NCI-H1694 treated with DMSO at 0.1 percent for 48 hours (cell line): ENCODE data around the gene MAML3.

Source experiments
- DNase-seq: peaks from one replicate; lab custom pipeline; 2025; lab: John Stamatoyannopoulos, UW

MAML3 gene

DNA sequence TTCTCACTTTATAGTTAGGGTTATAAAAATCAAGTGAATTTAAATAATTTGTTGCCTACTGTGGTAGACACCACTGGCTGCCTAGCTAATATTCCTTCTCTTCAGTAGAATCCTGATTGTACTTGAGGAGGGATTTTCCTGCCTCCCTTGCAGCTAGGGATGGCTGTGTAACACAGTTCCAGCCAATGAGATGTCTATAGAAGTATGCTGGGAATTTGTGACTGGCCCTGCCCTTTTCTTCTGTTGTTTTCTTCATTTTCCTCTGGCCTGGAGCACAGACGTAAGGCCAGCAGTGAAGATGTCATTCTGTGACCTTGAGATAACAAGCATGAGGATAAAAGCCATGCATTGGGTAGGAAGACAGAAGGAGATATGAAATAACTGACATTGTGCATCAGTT is 343.3 kb downstream of the MAML3 start:
- no peak for DNase-seq

DNA sequence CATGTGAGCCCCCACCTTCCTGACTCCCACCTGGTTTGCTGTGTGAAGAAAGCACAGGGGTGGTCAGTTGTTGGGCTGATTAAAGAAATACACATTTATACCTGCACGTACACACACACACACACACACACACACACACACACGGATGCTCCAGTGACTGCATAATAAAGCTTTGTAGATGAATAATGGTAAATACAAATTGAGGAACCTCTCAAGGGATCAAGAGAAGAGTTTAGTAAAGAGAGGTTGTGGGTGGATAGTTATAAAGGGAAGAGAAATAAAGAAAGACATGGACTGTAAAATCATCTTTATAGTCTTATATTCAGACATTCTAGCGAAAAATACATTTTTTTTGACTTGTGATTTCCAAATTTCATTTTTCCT is 344.2 kb downstream of the MAML3 start:
- DNase-seq: no peak

DNA sequence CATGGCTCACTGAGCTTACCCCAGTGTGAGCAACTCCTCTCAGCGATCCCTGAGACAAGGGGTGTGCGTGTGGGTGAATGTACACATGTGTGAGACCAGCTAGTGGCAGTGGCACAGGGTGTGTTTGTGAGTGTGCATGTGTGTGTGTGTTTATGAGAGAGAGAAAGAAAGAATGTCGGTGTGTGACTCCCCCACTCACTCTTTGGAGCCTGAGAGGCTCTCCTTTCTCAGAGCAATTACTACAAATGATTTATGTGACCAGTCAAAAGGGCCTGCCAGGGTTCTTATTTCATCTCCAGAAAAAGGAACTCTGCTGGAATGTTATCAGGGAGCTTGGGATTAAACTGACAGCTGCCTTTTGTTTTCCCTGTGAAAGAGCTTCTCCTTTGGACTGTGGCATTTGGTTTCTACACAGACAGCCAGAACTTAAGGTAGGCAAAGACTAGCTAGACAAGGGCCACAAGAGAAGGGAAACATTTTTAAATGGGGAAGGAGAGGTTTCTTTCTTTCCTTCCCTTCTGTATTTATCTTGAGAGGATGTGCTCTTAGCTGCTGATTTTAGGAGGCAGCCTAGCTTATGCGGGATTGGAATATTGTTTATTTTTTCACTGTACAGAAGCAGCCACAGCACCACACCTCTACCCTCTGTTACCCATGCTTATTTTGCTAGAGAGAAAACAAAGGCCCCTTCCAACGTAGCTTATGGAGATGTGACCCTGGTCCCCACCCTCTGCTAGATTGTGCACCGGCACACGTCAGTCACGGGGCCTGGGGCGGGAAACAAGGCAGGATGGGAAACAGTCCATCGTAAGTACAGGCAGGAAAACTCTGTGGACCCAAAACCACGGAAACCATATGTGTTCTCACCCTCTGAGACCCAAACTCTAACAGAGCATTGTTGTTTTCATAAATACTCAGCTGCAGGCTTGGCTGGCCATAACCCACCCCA is 344.9 kb downstream of the MAML3 start:
- no peak for DNase-seq

DNA sequence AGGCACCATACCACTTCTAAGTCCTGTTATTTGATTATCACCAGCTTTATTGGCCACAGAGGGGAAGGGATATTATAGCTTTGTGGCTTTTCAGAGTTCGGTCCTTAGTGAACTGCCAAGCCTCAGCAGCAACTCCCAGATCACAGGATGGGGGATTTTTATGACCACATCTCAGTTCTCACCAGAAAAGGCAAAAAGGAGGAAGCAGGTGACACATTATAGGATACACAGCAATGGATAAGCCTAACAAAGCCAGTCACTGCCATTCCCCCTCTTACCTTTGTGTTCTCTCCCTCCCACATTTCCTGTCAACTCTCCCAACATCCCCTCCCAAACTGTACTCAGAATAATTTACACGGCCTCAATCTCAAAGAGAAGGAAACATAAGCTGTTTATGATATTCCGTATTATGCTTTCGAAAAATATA is 345.6 kb downstream of the MAML3 start:
- DNase-seq: no peak

DNA sequence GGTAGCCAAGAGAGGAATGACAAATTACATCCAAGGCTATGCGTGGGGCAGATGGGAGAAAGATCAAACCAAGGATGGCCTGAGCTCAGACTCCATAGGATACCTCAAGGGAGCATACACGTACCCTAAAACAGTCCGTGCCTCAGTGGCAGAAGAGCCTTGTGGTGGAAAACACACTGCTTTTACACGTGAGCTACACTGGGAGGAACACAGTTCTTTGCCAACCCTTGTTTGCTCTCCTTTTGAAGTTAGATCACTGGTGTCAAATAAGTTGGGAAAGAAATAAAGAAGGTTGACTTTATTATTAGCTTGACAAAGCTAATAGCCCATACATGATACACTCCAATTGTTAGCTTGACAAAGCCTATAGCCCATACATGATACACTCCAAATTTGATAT is 346.5 kb downstream of the MAML3 start:
- no peak for DNase-seq

DNA sequence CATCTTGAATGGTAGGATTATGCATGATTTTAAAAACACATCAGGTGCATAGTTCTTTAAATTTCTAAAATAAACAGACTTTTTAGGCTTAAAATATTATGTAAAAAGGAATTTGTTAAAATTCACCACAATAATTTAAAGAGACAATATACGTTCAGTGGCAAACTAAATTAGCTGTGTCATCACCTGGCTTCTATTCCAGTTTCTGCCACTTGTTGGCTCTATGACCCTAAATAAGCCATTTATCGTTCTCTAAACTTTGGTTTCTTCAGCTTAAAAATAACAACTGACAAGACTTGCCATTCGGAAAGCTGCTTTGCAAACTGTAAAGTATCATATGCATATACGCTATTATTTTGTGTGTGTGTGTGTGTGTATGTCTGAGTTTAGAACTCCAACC is 347.1 kb downstream of the MAML3 start:
- DNase-seq: no peak

DNA sequence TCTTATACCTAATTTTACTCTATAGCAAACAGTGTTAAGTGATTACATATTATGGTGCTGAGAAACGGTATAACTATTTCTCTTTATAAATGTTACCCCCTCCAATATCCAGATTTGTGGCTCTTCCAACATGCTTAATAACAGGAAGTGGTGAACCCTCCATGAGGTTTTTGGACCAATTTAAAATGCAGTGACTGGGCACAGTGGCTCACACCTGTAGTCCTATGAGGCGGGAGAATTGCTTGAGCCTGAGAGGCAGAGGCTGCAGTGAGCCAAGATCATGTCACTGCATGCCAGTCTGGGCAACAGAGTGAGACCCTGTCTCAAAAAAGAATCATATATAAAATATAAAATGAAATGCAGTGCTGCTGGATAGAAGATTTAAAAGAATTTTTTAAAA is 351.1 kb downstream of the MAML3 start:
- no peak for DNase-seq

DNA sequence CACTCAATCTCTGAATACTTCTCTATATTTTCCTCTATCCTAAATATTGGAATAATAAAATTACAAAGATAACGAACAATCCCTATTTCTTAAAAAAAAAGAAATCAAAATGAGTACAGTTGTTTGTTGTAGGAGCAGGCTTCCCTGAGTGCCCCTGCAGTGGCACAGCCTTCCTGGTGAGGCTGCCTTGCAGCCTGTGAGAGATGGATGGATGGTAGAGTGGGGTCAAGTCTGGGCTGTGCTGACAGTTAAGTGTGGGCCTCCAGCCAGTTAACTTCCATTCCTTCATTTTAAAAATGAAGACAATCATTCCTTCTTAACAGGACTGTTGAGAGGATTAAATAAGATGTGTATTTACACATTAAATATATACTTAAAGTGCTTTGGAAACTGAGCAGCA is 351.5 kb downstream of the MAML3 start:
- no peak for DNase-seq

DNA sequence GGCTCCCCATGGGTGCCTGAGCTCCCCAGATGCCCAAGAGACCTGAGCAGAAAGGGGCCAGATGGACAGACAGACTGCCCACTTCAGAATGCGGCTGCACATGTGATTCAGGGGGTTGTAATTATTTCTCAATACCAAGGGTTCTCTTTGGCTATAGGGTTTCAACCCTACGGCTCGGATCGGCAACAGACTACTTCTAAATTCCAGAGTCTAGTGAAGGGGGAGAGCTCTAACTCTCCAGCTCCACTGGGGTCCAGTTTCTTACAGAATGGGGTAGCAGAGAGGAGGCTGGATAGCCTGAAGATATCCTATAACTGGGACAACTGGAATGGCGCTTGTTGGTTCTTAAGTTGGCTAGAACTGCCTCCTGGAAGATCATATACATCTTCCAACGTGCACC is 352.1 kb downstream of the MAML3 start:
- DNase-seq: no peak

DNA sequence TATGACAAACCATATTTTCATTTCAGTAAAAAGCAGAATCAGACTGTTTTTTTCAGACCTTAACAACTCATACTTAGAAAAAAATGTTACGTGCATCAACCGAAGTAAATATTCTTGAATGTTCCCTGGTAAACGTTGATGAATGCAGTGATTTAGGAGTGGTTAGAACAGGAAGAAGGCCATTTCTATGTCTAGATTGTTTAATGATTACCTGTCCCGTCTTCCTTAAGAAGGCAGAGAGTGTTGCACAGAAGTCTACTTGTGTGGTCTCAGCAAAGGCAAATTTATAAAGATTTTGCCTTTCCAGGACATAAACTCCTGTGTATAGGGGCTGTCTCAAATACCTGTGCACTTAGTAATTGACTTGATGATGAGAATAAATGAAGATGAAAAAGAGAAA is 353.9 kb downstream of the MAML3 start:
- no peak for DNase-seq

DNA sequence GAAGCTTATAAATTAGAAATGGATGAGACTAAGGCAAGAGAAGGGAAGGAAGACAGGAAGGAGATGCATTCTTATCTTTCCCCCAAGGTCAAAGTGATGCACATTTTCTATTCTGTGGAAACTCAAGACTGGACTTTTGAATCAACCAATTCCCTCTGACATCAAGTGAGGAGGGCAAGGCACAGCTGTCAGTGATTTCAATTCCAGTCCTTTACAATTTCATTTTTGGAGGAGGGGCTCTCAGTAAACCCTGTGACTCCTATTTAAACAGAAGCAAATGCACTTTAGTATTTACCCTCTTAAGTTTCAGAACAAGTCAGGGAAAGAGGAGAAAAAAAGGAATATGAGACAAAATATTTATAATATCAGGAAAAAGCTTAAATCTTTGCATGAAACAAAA is 354.4 kb downstream of the MAML3 start:
- DNase-seq: no peak

DNA sequence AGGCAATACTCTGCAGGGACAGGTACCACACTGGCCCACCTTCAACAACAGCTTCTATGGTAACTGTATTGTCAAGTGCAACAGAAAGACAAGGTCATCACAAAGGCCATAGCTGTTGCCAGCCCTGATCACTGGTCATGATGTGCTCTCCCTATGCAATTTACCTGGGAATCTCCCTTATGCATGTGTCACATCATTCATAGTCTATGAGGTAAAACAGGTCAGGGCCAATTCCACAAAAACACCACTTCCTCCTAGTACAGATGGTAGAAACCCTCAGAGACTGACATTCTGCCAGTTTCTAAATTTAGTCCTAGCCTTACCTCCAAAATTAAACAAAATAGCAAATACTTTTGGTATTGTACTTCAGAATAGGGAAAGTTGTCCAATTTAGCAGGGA is 355.5 kb downstream of the MAML3 start:
- no peak for DNase-seq

DNA sequence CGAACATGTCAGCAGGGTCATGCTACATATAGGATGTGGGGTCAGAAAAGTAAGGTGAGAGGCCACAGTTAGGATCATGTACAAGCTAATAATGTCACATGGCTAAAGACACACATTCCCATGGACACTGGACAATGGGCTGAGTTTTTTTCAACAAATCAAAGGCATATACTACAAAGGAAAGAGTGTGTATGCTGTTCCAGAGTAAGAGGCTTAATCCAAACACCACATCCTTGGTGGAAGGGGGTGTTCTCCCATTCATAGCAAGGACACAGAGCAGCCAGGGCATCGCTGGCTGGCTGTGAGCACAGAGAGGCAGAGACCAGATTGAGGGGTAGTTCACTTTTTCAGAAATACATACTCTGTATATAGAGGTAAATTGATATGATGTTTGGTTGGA is 356.7 kb downstream of the MAML3 start:
- DNase-seq: no peak

DNA sequence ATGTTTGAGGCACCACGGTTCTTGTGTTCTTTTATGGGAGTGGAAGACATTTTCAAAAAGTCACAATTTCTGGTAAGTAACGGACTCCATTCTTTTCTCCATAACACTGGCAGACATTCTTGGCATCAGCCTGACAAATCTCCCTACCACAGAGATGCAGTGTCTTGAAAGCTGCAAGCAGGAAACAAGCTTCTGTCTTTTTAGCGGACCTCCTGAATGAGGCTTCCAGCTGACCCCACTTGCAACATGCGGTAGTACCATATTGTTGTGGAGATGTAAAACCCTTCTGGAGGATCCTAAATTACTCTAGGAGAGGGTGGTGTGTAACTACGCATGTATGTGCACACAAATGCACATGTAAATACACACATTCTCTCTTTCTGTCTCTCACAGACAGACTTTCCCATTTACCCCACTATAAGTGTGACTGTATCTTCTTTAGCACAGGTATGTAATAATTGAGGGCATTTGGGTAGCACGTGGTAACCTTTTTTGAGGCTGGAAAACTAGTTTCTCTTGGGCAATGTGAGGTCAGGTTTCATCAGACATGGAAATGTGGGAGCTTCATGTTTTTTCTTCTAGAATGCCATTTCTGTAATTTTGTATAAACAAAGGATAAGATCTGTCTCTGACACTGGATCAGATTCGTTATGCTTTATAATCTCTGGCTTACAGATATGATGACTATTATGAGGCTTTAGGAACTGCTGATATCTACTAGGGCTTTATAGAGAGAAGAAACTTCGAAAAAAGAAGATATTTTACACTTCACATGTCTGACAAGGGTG is 358.3 kb downstream of the MAML3 start:
- no peak for DNase-seq

DNA sequence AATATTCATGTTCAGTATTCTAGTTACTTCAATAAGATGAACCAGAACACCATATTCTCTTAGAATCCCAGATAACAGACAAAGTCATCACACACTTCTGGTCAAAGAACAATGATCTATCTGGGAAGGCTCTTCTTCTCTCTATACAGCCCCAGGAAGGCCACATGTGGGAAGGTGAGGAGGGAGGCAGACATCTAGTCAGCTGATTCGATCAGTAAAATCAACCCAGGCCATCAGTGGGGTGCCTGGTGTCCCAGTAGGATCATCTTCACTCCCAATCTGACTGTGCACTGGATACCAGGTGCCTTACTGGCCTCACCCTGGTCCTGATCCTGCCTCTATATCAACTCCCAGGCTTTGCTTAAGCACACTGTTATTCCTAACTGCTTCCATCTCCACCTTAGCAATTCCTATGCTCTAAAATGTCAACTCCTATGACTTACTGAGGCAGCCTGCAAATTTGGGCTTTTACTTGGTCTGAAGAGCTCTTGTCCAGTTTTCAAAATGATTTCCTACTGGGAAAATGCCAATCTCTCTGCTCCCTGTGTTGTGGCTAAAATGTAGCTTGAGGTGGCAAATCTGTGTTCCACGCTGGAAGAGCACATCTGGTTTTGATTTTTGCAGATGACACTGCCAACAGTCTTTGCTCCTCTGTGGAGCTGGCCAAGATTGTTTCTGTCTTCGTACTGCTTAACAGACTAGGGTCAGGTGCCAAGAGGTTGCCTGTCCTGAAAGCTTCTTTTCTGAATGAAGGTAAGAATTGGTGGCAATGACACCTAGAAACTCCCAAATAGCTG is 359.6 kb downstream of the MAML3 start:
- no peak for DNase-seq

DNA sequence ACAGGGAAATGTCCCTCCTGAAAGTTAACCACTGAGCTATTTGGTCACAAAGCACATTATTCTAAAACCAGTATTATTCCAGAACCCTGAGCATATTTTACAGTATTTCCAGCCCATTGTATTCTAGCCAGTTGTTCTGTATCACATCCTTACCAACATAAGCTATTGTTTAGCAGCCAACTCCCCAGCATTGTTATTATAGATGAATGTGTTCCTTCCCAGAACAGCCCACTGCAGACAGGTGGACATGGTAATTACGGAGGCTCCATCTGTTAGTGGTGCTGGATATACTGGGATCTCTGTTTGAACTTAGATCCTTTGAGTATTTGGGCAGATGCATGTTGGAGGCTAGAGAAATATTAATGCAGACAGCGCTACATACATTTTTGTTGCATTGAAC is 362.3 kb downstream of the MAML3 start:
- peak; percentile 59 for DNase-seq

DNA sequence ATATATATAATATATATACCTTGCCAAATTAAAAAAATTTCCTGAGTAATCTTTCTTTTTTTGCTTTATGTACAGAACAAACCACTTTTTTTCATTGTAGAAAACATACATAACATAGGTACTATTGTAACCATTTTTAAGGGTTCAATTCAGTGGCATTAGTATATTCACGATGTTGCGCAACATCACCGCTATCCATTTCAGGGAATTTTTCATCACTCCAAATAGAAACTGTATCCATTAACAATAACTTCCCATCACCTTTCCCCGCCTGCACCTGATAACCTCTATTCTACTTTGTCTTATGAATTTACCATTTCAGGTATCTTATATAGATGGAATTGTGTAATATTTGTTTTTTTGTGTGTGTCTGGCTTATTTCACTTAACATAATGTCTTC is 363.7 kb downstream of the MAML3 start:
- DNase-seq: no peak

DNA sequence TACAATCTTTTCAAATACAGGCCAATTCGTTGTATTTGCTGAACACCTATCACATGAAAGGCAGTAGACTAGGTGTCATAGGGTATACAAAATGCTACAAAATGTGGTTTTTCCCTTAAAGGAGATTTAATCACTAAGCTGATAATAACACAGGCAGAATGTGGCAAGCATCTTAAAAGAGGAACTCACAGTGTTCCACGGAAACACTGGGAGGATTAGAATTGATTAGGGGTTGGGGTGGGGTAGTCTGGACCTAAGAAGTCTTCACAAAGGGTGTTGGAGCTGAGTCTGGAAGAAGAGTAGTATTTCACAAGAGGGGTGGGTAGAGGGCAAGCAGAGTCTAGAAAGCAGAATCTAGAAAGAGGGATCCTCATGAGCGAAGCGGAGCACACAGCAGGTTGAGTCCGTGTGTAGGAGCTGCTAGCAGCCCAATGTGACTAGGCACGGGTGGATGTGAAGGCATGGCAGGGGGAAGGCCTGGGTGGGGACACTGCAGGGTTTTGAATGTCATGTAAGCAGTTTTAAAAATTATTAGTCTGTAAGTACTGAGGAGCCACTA is 364.8 kb downstream of the MAML3 start:
- DNase-seq: no peak

DNA sequence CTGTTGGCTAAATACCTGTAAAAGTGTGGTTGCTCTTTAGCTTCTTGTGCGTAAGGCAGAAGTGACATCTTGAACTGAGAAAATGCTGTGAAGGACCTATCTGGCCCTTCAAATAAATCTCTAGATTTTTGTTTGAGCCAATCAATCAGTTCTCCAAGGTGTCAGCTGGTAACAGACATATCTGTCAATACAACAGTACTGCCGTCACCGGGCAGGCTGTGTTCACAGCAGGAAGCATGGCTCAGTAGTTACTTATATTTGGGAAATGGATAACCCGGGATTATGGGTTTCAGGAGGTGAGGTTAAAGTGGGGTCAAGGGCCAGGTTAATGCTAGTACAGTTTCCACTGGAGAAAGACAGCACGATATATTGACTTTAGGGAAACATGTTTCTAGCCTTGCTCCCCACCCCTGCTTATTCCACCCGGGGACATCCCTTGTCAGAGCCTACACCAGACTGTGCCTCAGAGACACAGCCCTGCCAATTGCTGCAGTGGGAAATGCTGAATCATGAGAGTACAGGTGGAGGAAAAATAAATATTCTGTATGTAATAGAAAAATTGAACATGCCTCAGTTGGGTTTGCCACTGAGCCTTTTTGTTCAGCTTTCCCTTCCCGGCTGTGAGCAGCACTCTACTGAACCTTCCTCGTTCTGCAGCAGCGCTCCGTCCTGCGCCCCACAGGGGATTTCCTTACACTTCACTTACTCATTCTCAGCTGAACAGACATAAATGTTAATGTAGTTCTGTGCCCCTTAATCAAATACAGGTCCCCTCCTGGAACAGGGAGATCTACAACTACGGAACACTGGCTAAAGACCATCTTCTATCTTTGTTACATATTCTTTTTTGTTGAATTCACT is 367.3 kb downstream of the MAML3 start:
- DNase-seq: no peak

DNA sequence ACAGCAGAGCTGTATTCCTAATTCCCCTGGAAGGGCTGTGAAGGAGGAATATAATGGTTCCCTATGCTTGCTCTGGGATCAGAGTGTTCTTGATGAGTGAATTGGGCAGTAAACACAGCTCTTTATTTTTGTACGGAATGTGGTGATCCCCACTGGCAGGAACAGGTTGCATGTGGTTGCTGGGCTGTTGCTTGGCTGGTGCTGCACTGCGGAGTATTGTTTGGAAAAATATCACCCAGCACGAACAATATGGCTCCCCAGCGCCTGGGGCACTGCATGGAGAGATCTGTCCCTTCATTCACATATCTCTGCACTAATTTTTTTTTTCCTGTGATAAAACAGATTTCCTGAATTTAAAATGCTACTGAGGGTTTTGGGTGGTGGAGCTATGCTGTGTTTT is 368.6 kb downstream of the MAML3 start:
- no peak for DNase-seq
